Thoracic aorta (tissue), 2 donors: ENCODE results near the gene SMIM12. TPM values are rescaled to one million over a fixed set of nuclear protein-coding genes. Genes with fewer than 3 reads are reported as not detected.

Source experiments
- ATAC-seq: fragments of 150-250 bp; one replicate; pipeline ENCODE4 v1.8.0; 2017; ENCODE audit warnings: low read depth; ENCODE audit not compliant: insufficient number of reproducible peaks, low FRiP score
- DNase-seq: peaks from one replicate; pipeline ENCODE4 v3.0.0-alpha.2; 2020; ENCODE audit warnings: low spot score
- H3K27ac ChIP-seq, 2 donors: fragments of 200-600 bp; sonication (generic); 1 replicate in 1 of 2; 2 replicates in 1 of 2; pipeline ENCODE4 v1.5.1; 2016; ENCODE audit warnings: mild to moderate bottlenecking in 2 of 2, moderate library complexity in 2 of 2
- H3K27me3 ChIP-seq: fragments of 200-600 bp; sonication (generic); replicated peaks from 2 replicates; pipeline ENCODE4 v1.6.0; 2016; ENCODE audit warnings: mild to moderate bottlenecking; ENCODE audit not compliant: insufficient read depth
- H3K36me3 ChIP-seq: fragments of 200-600 bp; sonication (generic); one replicate; pipeline ENCODE4 v1.5.1; 2016
- H3K4me1 ChIP-seq, 2 donors: fragments of 200-600 bp; sonication (generic); 1 replicate in 1 of 2; 2 replicates in 1 of 2; pipeline versions ENCODE4 v1.5.1 to v1.6.0; 2016; ENCODE audit warnings: low read depth in 2 of 2, mild to moderate bottlenecking in 1 of 2; ENCODE audit not compliant: control insufficient read depth in 1 of 2
- H3K4me3 ChIP-seq: fragments of 200-600 bp; sonication (generic); 2 replicates; pipeline ENCODE4 v1.5.1; 2016; ENCODE audit warnings: mild to moderate bottlenecking
- H3K9me3 ChIP-seq: fragments of 200-600 bp; sonication (generic); 2 replicates; pipeline ENCODE4 v1.5.1; 2016
- total RNA-seq, 2 donors: library from RNA; depleted of rRNA; stranded (reverse); fragments of >200 nt; gene quantifications; one replicate each; pipeline versions ENCODE4 v1.1.0 to v1.2.3, GENCODE V29; 2016
- TF ChIP-seq, protein P1 (sequence below): fragments of 200-600 bp; sonication (generic); IDR thresholded peaks from one replicate; pipeline ENCODE4 v1.5.1; 2019; ENCODE audit warnings: antibody characterized with exemption

Gene SMIM12
- total RNA-seq, 2 donors from 2014 or later, result 30.1 to 33.5 TPM

DNA sequence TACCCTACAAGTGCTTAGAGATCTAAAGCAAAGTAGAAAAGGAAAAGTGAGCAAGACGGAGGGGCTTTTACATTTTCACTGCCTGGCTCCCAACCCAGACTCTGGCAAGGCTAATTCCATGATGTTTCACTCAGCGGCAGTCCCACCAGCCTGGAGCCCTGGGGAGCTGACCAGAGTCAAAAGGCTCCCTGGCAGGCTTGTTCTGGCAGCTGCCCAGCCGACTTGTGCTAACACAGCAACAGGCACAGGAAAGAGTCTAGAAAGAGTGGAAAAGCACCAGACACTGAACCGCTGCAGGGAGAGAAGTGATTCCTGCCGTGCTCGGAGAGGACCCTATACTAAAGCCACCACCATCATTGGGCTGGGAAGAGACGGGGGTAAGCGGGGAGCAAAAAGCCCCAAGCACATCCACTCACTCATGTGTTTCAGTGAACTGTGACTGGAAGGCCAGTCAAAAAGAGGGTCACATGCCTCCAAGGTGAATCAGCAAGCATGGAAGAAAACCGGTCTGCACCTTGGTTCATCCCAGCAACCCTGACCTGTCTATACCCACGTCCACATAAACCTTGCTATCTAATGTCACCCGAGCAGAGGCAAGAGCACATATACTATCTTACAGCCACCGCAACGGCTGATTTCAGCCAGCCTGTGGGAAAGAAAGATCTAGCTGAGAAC lies 8.0 kb downstream of the SMIM12 start:
- H3K4me3 ChIP-seq, result peak overlapping the region; percentile 44
- TF ChIP-seq, protein P1, sequence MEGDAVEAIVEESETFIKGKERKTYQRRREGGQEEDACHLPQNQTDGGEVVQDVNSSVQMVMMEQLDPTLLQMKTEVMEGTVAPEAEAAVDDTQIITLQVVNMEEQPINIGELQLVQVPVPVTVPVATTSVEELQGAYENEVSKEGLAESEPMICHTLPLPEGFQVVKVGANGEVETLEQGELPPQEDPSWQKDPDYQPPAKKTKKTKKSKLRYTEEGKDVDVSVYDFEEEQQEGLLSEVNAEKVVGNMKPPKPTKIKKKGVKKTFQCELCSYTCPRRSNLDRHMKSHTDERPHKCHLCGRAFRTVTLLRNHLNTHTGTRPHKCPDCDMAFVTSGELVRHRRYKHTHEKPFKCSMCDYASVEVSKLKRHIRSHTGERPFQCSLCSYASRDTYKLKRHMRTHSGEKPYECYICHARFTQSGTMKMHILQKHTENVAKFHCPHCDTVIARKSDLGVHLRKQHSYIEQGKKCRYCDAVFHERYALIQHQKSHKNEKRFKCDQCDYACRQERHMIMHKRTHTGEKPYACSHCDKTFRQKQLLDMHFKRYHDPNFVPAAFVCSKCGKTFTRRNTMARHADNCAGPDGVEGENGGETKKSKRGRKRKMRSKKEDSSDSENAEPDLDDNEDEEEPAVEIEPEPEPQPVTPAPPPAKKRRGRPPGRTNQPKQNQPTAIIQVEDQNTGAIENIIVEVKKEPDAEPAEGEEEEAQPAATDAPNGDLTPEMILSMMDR, result no peak
- ATAC-seq, result no peak

DNA sequence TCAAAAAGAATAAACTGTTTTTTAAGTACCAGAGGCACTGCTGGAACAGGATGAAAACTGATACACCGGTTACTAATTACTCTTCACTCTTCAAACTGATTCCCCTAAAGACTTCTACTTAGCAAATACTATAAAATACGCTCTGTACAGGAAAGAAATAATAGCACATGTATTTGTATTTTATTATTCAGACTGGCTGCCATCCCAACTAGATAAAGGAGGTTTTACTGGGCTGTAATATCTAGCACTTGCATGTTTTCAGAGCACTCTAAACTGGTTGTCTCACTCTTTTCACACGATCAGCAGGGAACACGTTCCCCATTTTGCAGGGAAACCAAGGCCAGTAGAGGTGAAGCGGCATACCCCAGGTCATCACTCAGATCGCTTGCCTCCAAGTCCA lies 9.2 kb downstream of the SMIM12 start:
- Histone ChIP-seq H3K36me3 (peaks cover 16% of the 10 kb centered on the region), H3K9me3 (no peaks in the 10 kb centered on the region), H3K27ac (peak overlapping the region; percentile 80 to 91), H3K4me1 (peaks cover 17 to 41% of the 10 kb centered on the region in 2 donors), H3K4me3 (no peak overlapping the region), H3K27me3 (no peaks in the 10 kb centered on the region)
- no peak for ATAC-seq
- TF ChIP-seq, protein P1, result no peak
- no peak for DNase-seq

More for the DNA sequence above, 8.0 kb downstream of the SMIM12 start:
- Histone ChIP-seq H3K36me3 (peaks cover 18% of the 10 kb centered on the region), H3K4me1 (peaks cover 17 to 41% of the 10 kb centered on the region in 2 donors), H3K27me3 (no peaks in the 10 kb centered on the region), H3K27ac (peak overlapping the region; percentile 80 to 91), H3K9me3 (no peaks in the 10 kb centered on the region)
- peak; percentile 64 for DNase-seq

DNA sequence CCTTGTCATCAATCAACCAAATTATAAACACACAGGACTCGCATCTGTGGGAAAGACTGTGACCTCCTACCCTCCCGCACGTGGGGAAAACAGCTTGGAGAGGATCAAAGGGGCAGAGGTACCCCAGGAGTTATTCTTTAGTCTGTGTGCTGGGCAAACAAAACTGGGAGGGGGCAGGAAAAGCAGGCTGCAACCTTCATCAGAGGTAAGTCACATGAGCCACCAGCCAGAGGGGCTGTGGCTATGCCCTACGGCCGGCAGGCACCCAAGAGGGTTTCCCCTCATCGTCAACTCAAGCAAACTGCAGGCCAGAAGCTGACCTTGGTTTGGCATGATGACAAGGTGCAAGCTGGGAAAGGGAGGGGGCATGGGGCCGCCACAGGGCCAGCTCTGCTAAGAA lies 12.5 kb downstream of the SMIM12 start:
- Histone ChIP-seq H3K36me3 (no peaks in the 10 kb centered on the region), H3K27ac (no peak overlapping the region), H3K27me3 (no peaks in the 10 kb centered on the region), H3K4me3 (no peak overlapping the region), H3K4me1 (peaks cover 16 to 25% of the 10 kb centered on the region in 2 donors), H3K9me3 (no peaks in the 10 kb centered on the region)
- no peak for DNase-seq
- ATAC-seq, result no peak
- TF ChIP-seq, protein P1, result no peak

DNA sequence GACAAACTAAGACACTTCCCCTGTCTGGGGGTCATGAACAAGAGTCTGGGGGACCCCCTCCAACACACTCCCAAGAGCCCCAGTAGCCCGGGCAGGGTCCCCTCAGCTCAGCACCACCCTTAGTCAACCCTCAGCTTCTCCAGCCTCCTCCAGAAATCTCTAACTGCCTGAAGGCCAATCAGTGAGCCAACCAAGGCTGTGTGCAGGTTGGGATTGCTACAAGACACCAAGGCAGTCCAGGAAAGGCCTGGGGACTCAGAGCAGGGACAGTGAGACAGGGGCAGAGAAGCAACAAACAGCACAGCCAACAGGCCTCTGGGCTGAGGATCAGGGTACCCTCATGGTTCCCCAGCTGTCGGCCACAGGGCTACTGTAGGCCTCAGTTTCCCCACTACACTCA lies 13.3 kb downstream of the SMIM12 start:
- H3K27ac ChIP-seq, result no peak overlapping the region
- H3K27me3 ChIP-seq, result no peaks in the 10 kb centered on the region
- no peaks in the 10 kb centered on the region for H3K9me3 ChIP-seq
- DNase-seq, result no peak
- H3K4me1 ChIP-seq, result peaks cover 8 to 17% of the 10 kb centered on the region in 2 donors
- no peaks in the 10 kb centered on the region for H3K36me3 ChIP-seq
- ATAC-seq, result no peak
- no peak overlapping the region for H3K4me3 ChIP-seq
- TF ChIP-seq, protein P1, result no peak

DNA sequence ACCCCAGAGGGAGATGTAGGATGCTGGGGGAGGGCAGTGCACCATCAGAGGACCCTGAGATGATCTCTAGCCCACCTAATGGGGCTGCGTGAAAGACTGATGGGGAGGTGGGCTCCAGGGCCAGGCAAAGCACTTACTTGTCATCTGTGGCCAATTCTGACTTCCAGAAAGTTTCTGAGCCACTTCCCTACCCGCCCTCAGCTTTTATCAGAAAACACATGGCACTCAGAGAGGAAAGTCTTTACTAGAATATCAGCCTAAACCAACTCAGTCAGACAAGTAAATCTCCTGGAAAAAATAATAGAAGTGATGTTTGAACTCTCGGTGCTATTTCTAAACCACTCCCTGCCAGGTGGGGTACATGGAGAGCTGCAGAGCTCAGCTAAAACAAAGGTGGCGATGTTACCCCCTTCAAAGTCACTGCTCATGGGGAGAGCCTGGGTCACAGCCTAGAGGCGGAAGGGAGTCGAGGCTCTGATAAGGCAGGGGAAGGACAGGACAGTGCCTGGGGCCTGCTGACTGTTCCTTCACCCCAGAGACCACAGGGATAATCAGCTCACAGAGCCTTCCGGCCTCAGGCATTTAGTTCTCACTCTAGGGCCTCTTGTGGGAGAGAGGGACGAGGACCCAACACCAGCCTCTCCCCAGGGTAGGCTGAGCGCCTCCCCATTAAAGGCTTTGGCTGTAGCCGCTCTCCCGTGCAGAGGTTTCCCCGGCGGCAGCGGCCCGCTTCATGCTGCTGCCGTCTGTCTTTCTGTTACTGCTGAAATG lies 14.2 kb downstream of the SMIM12 start:
- TF ChIP-seq, protein P1, result no peak

More for the DNA sequence above, 14.2 kb downstream of the SMIM12 start:
- no peak overlapping the region for H3K27ac ChIP-seq
- ATAC-seq (no peak), DNase-seq (no peak)
- H3K4me3 ChIP-seq, result no peak overlapping the region
- H3K9me3 ChIP-seq, result no peaks in the 10 kb centered on the region
- H3K4me1 ChIP-seq, result peaks cover 0 to 7% of the 10 kb centered on the region in 2 donors
- no peaks in the 10 kb centered on the region for H3K27me3 ChIP-seq
- H3K36me3 ChIP-seq, result no peaks in the 10 kb centered on the region
